ENCODE measurements around the gene KIF24. TPM values are rescaled to one million over a fixed set of nuclear protein-coding genes. Genes with fewer than 3 reads are reported as not detected.

The KIF24 gene
- total RNA-seq, 2 experiments from 2014 or later, result 13.9 to 19.4 TPM

DNA sequence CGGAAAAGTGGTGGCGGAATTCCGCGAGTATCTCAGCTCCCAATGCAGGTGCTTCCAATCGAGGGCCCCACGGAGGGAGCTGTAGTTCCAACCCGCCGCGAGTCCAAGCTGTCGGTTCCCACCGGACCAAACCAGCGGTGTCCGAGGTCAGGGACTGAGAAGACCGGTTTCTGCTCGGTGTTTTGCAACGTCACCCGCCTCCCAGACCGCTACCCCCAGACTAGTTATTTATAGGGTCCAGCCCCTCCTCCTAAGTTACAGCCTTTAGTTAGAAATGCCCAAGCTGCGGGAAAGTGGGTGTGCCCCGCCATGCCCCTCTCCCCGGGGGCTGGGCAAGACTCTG is 48.3 kb upstream of the KIF24 start:
- POLR2A ChIA-PET, result interaction anchor here (0.8 to 1.2 kb wide), 2 partner anchors 18 to 43 kb away, joined by 7 to 8 read pairs; no protein-coding TSS in a partner anchor
- no peaks in the 10 kb centered on the region for H4K20me1 ChIP-seq (ENCODE audit: insufficient read depth, low read length)
- H3K36me3 ChIP-seq (ENCODE audit: insufficient read depth, low read length), result no peaks in the 10 kb centered on the region
- peak overlapping the region; percentile 86 for H3K4me2 ChIP-seq (ENCODE audit: low read length)
- TF ChIP-seq EZH2phosphoT487 (IDR thresholded peaks at IDR 0.05; ENCODE audit: borderline replicate concordance, low read depth, low read length), result no peak
- TF ChIP-seq, protein P1, sequence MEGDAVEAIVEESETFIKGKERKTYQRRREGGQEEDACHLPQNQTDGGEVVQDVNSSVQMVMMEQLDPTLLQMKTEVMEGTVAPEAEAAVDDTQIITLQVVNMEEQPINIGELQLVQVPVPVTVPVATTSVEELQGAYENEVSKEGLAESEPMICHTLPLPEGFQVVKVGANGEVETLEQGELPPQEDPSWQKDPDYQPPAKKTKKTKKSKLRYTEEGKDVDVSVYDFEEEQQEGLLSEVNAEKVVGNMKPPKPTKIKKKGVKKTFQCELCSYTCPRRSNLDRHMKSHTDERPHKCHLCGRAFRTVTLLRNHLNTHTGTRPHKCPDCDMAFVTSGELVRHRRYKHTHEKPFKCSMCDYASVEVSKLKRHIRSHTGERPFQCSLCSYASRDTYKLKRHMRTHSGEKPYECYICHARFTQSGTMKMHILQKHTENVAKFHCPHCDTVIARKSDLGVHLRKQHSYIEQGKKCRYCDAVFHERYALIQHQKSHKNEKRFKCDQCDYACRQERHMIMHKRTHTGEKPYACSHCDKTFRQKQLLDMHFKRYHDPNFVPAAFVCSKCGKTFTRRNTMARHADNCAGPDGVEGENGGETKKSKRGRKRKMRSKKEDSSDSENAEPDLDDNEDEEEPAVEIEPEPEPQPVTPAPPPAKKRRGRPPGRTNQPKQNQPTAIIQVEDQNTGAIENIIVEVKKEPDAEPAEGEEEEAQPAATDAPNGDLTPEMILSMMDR (conservative IDR thresholded peaks at IDR 0.05; ENCODE audit: low read length), result no peak
- H3K9me3 ChIP-seq (ENCODE audit: low read length), result no peaks in the 10 kb centered on the region
- intact Hi-C loops (cut with micrococcal nuclease; ENCODE audit: unreplicated experiment), result no loop called here
- DNase-seq (ENCODE audit: low spot score), result no peak
- no peak overlapping the region for H3K27ac ChIP-seq (ENCODE audit: low read depth, low read length, poor library complexity, severe bottlenecking)
- H3K79me2 ChIP-seq (ENCODE audit: insufficient read depth, low read depth, low read length), result no peaks in the 10 kb centered on the region
- peaks cover 42% of the 10 kb centered on the region for H3K4me1 ChIP-seq (ENCODE audit: insufficient read depth, low read length, poor library complexity, severe bottlenecking)
- CTCF ChIA-PET (ENCODE audit: unreplicated experiment), result interaction anchor here (0.6 kb wide), 1 partner anchor 45 kb away, joined by 3 read pairs; no protein-coding TSS in a partner anchor
- H3K4me3 ChIP-seq (ENCODE audit: low read depth, low read length, poor library complexity, severe bottlenecking), result peak overlapping the region; percentile 76
- no TSS peak for BruUV-seq (replicated peaks)
- H3K9me2 ChIP-seq (ENCODE audit: insufficient read depth, low read length), result no peaks in the 10 kb centered on the region
- H2AFZ ChIP-seq (ENCODE audit: low read length), result peak overlapping the region; percentile 73; the same call in 1 of the 2 replicates

DNA sequence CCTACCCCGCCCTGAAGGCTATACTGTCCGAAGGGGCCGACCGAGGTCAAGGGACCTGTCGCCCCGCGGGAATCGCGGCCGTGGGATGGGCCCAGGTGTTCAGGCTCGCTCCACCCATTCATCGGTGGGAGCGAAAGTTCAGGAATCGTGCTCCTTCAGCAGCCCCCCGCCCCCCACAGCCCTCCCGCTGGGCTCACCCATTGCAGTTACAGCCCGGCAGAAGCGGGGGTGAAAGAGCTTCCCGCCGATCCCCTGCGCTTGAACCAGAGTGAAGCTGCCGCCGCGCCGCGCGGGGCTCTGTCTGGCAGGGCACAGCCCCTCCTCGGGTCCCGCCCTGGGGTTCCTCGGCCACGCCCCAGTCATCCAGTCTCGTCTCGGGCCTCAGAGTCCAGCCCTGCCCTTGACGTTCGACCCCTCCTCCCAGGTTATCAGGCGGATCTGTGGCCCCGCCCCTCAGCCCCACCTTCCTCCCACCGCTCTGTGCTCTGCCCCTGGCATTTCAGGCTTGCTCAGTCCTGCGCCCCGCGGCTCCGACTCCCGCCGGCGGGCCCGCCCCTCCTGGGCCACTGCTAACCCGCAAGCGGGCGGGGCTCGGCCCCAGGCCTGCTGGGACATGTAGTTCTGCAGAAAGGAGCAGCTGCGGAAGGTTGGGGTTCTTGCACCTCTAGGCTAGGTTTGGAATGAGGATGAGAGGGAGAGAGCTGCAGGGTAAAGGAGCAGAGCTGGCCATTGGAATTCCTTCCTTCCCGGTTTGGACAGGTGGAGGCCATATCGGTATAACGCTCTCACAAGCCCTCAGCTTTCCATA is 47.7 kb upstream of the KIF24 start, which contains the start of gene MYORG:
TSS of gene MYORG (minus strand) at position 303 of the 808 bp plus-strand sequence. CDS start 3,955 bp downstream, outside the sequence.
- ChIA-PET CTCF (ENCODE audit: unreplicated experiment) (interaction anchor here (0.6 kb wide), 2 partner anchors 27 to 263 kb away, joined by 3 to 4 read pairs; no protein-coding TSS in a partner anchor), POLR2A (interaction anchor here (0.6 to 1.2 kb wide), 3 partner anchors 17 to 245 kb away, joined by 3 to 8 read pairs (median 7); no protein-coding TSS in a partner anchor)
- no peaks in the 10 kb centered on the region for H4K20me1 ChIP-seq (ENCODE audit: insufficient read depth, low read length)
- H3K4me1 ChIP-seq (ENCODE audit: insufficient read depth, low read length, poor library complexity, severe bottlenecking), result peaks cover 42% of the 10 kb centered on the region
- no peak for TF ChIP-seq EZH2phosphoT487 (IDR thresholded peaks at IDR 0.05; ENCODE audit: borderline replicate concordance, low read depth, low read length)
- TF ChIP-seq, protein P1 (conservative IDR thresholded peaks at IDR 0.05; ENCODE audit: low read length), result no peak
- no peaks in the 10 kb centered on the region for H3K9me2 ChIP-seq (ENCODE audit: insufficient read depth, low read length)
- no peaks in the 10 kb centered on the region for H3K9me3 ChIP-seq (ENCODE audit: low read length)
- H2AFZ ChIP-seq (ENCODE audit: low read length), result peak within 1 kb of the TSS; percentile 73
- intact Hi-C loops (cut with micrococcal nuclease; ENCODE audit: unreplicated experiment), result no loop called here
- no TSS peak for BruUV-seq (replicated peaks)
- H3K4me2 ChIP-seq (ENCODE audit: low read length), result peak within 1 kb of the TSS; percentile 86
- H3K27ac ChIP-seq (ENCODE audit: low read depth, low read length, poor library complexity, severe bottlenecking), result no peak within 1 kb of the TSS
- DNase-seq (ENCODE audit: low spot score), result peak; percentile 96
- H3K79me2 ChIP-seq (ENCODE audit: insufficient read depth, low read depth, low read length), result no peaks in the 10 kb centered on the region
- no peaks in the 10 kb centered on the region; the same call in 1 of the 2 replicates for H3K36me3 ChIP-seq (ENCODE audit: insufficient read depth, low read length)
- peak within 1 kb of the TSS; percentile 76 for H3K4me3 ChIP-seq (ENCODE audit: low read depth, low read length, poor library complexity, severe bottlenecking)

Measured in OCI-LY7 (cell line).